Measurements from ENCODE around the gene GOLIM4.

DNA sequence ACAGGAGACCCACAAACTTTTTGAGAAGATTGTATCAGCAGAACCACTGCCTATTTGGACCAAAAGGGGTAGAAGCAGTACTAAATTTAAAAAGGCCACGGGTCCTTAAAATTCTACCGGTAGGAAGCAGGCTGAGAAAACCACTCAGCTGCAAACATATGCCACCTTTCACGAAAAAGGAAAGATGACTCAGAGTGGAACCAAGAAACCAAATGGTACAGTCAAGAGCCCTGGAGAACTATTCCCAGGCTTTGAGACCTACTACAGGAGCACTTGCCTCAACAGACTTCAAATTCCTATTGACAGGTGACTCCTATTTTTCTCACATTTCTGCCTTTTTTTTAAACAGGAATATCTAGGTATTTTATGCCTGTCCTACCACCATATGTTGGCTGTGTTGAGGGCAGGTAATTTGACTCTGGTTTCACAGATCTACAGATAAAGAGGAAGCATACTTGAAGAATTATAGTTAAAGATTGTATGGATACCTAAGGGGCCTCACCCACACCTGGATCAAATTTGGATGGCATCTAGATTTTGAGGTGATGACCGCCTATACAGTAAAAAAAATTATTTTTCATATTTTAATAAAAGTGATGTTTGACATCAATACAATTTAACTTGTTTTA is 10.1 kb downstream of the GOLIM4 start:
- TF ChIP-seq CTCF (conservative IDR thresholded peaks at IDR 0.05 in 1 of 2, IDR thresholded peaks at IDR 0.05 in 1 of 2; ENCODE audit: low read depth in 1 of 2, low read length in 2 of 2) (no peak), EZH2 (IDR thresholded peaks at IDR 0.05; ENCODE audit: low read length, missing control alignments) (no peak)
